Esophagus squamous epithelium (tissue), 5 donors: ENCODE results near the gene FRMD3. TPM values are rescaled to one million over a fixed set of nuclear protein-coding genes. Genes with fewer than 3 reads are reported as not detected.
A peak's percentile ranks its signal among the peaks of the same experiment; 100 is the strongest.

Experiments
- DNase-seq: peaks from one replicate; lab custom pipeline; 2025; lab: John Stamatoyannopoulos, UW
- H3K27ac ChIP-seq, 4 donors: fragments of 200-600 bp; sonication (generic); one replicate each; pipeline ENCODE4 v1.5.1; 2016 to 2019; ENCODE audit warnings: mild to moderate bottlenecking in 1 of 4
- H3K27me3 ChIP-seq, 4 donors: fragments of 200-600 bp; sonication (generic); 1 replicate in 3 of 4; 2 replicates in 1 of 4; pipeline versions ENCODE4 v1.5.1 to v1.6.0; 2017 to 2021; ENCODE audit warnings: antibody characterized with exemption in 1 of 4
- H3K36me3 ChIP-seq, 3 donors: fragments of 200-600 bp; sonication (generic); one replicate each; pipeline ENCODE4 v1.5.1; 2016 to 2019
- H3K4me1 ChIP-seq, 3 donors: fragments of 200-600 bp; sonication (generic); one replicate each; pipeline ENCODE4 v1.5.1; 2017 to 2019
- H3K4me3 ChIP-seq, 4 donors: fragments of 200-600 bp; sonication (generic); 1 replicate in 3 of 4; 2 replicates in 1 of 4; pipeline ENCODE4 v1.5.1; 2016 to 2019; ENCODE audit warnings: mild to moderate bottlenecking in 2 of 4, moderate library complexity in 1 of 4
- H3K9me3 ChIP-seq, 3 donors: fragments of 200-600 bp; sonication (generic); one replicate each; pipeline ENCODE4 v1.5.1; 2016 to 2019
- POLR2A ChIP-seq, 4 donors: fragments of 450-650 bp; IDR thresholded peaks; one replicate each; pipeline ENCODE4 v1.6.1; 2017; ENCODE audit warnings: antibody characterized with exemption in 4 of 4, mild to moderate bottlenecking in 4 of 4, moderate library complexity in 3 of 4
- WGBS, 2 donors: methylation state at CpG; one replicate each; pipeline ENCODE4 v1.1.5; 2018; 5-methylcytosine and 5-hydroxymethylcytosine counted together
- intact Hi-C: fragments of 100-400 bp; cut with DNase I; formaldehyde crosslinking; loops from one replicate; pipeline ENCODE4 v1.15.0; 2022
- total RNA-seq, 4 donors: library from RNA; depleted of rRNA; stranded (reverse); fragments of >200 nt; gene quantifications; one replicate each; pipeline ENCODE4 v1.1.0, GENCODE V29; 2016
- TF ChIP-seq, protein P1 (sequence below), 6 experiments: fragments of 450-650 bp in 4 of 6; fragments of 200-600 bp in 2 of 6; sonication (generic) in 2 of 6; IDR thresholded peaks; one replicate each; pipeline ENCODE4 v1.5.1; 2016 to 2019; ENCODE audit warnings: antibody characterized with exemption in 6 of 6, mild to moderate bottlenecking in 4 of 6, moderate library complexity in 4 of 6
- donor health status: DM: yes; HTN: yes; CAD: no.

Gene FRMD3
- total RNA-seq, 4 donors from 2014 or later = 0.27 to 6.9 (median 2.1) TPM

DNA sequence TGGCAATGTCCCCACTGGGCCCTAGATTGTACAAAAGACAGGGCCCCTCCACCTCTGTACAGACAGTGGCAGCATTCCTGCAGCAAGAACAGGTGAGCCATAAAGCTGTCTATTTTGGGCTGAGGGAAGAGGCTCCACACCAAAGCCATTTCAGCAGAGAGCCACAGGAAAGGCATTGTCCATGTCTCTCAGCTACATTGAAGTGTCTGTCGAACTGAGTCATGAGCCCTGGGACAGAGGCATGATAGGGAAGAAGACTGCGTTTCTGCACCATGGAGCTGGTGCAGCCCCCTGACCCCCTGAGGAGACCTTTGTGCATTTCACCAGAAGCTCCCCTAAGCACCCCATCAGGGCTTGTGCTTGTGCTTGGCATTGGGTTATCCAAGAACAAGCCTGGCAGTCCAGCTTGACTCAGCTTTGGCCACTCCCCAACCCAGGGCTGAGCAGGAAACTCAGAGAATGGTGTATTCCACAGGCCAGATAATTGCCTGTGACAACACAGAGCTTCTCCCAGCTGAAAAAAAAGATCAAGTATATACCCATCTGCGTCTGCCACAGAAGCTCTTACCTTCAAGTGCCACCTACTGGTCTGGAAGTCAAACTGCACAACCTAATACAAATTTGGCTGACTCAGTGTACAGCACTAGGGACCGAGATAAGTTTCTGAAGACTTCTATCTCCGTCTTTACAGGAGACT, 5.9 kb upstream of the FRMD3 start:
- Histone ChIP-seq H3K4me1 (peaks cover 0 to 6% (median 0%) of the 10 kb centered on the region in 3 donors), H3K27me3 (peaks cover 0 to 7% (median 0%) of the 10 kb centered on the region in 4 donors), H3K9me3 (no peaks in the 10 kb centered on the region), H3K4me3 (no peak overlapping the region), H3K36me3 (no peaks in the 10 kb centered on the region), H3K27ac (no peak overlapping the region)
- intact Hi-C loops = loop anchor here (10.0 kb wide), 1 partner anchor 209 kb away; no protein-coding TSS in a partner anchor
- TF ChIP-seq, protein P1, sequence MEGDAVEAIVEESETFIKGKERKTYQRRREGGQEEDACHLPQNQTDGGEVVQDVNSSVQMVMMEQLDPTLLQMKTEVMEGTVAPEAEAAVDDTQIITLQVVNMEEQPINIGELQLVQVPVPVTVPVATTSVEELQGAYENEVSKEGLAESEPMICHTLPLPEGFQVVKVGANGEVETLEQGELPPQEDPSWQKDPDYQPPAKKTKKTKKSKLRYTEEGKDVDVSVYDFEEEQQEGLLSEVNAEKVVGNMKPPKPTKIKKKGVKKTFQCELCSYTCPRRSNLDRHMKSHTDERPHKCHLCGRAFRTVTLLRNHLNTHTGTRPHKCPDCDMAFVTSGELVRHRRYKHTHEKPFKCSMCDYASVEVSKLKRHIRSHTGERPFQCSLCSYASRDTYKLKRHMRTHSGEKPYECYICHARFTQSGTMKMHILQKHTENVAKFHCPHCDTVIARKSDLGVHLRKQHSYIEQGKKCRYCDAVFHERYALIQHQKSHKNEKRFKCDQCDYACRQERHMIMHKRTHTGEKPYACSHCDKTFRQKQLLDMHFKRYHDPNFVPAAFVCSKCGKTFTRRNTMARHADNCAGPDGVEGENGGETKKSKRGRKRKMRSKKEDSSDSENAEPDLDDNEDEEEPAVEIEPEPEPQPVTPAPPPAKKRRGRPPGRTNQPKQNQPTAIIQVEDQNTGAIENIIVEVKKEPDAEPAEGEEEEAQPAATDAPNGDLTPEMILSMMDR (IDR thresholded peaks at IDR 0.05) = peak in 5 of 6 experiments; percentile 52 to 75 (median 63)
- no peak for TF ChIP-seq POLR2A (IDR thresholded peaks at IDR 0.05)
- DNase-seq = no peak
- 26 to 32% methylated on average over 4 of the region's 5 CpGs for WGBS, 2 donors

GRCh38 chr9:83538890-83539238, 663 bp upstream of the FRMD3 start:
- Histone ChIP-seq H3K27me3 (peaks cover 0 to 43% (median 0%) of the 10 kb centered on the region in 4 donors), H3K36me3 (no peaks in the 10 kb centered on the region), H3K4me3 (peak overlapping the region; percentile 37 to 71 (median 50)), H3K9me3 (no peaks in the 10 kb centered on the region), H3K27ac (peak overlapping the region in 3 of 4 donors; percentile 21 to 79 (median 78)), H3K4me1 (peaks cover 8 to 24% (median 12%) of the 10 kb centered on the region in 3 donors)
- TF ChIP-seq, protein P1 (IDR thresholded peaks at IDR 0.05) = no peak
- TF ChIP-seq POLR2A (IDR thresholded peaks at IDR 0.05) = no peak
- WGBS, 2 donors = 26 to 44% methylated on average over 6 of the region's 6 CpGs
- DNase-seq = no peak
- intact Hi-C loops = no loop called here

DNA sequence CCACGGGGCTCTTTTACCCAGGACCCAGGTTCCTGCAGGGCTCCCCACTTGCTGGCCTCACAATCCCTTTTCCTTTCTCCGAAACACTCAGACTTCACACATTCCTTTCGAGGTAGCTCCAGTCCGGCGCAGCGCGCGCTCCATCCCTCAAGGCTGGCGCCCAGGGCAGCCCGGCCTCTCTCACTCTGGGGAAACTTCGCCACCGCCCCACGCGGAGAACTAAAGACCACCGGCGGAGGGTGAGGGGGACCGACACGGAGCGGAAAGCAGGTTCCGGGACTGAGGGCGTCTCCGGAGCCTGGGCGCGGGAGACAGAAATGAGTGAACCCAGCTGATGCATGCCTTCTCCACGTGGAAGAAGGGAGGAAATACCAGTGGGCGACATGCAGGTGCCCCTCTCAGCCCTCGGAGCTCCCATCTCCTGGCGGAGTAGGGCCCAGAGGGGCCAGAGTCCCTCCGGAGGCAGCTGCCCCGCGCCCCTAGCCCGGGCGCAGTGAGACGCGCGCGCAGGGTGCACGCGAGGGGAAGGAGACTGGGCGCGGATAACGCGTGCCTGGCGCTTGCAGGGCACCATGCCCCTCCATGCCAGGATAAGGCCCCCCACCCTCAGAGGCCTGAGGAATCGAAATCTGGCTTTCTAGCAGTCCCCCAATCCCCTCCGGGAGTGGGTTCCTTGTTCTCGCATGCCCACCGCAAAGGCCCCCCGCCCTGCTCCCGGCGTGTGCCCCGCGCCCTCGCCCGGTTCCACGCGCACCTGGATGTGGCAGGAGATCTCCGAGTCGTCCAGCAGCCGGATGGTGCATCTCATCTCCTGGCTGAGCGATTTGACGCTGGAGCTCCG, 650 bp downstream of the FRMD3 start:
- 3 to 15% methylated on average over 13 to 16 of the region's 63 CpGs for WGBS, 2 donors
- peak overlapping the region; percentile 37 to 71 (median 50) for H3K4me3 ChIP-seq
- no peaks in the 10 kb centered on the region for H3K9me3 ChIP-seq
- peak overlapping the region in 2 of 4 donors; percentile 78 to 79 for H3K27ac ChIP-seq
- H3K4me1 ChIP-seq = peaks cover 8 to 24% (median 12%) of the 10 kb centered on the region in 3 donors
- DNase-seq = no peak
- H3K27me3 ChIP-seq = peaks cover 0 to 43% (median 0%) of the 10 kb centered on the region in 4 donors
- TF ChIP-seq POLR2A (IDR thresholded peaks at IDR 0.05) = no peak
- TF ChIP-seq, protein P1 (IDR thresholded peaks at IDR 0.05) = no peak
- no peaks in the 10 kb centered on the region for H3K36me3 ChIP-seq
- intact Hi-C loops = no loop called here

GRCh38 chr9:83536332-83536731, 1.9 kb downstream of the FRMD3 start:
- DNase-seq = no peak
- H3K36me3 ChIP-seq = no peaks in the 10 kb centered on the region
- TF ChIP-seq, protein P1 (IDR thresholded peaks at IDR 0.05) = no peak
- no peak for TF ChIP-seq POLR2A (IDR thresholded peaks at IDR 0.05)
- peaks cover 0 to 43% (median 0%) of the 10 kb centered on the region in 4 donors for H3K27me3 ChIP-seq
- intact Hi-C loops = no loop called here
- H3K4me3 ChIP-seq = peak overlapping the region in 1 of 4 donors; percentile 21
- H3K4me1 ChIP-seq = peaks cover 8 to 24% (median 12%) of the 10 kb centered on the region in 3 donors
- WGBS, 2 donors = 73 to 88% methylated on average over 1 of the region's 1 CpG
- H3K27ac ChIP-seq = no peak overlapping the region
- no peaks in the 10 kb centered on the region for H3K9me3 ChIP-seq
